H9 (cell line): ENCODE measurements around the gene KIAA0930. TPM values are rescaled to one million over a fixed set of nuclear protein-coding genes. Genes with fewer than 3 reads are reported as not detected.

Source experiments
- DNase-seq: peaks from one replicate; pipeline ENCODE4 v3.0.0-alpha.2; 2017
- H2AFZ ChIP-seq: one replicate; pipeline ENCODE4 v1.6.1; 2013; ENCODE audit warnings: mild to moderate bottlenecking, low read length, control low read depth, moderate library complexity
- H2AK5ac ChIP-seq: 2 replicates; pipeline ENCODE4 v1.6.1; 2013; ENCODE audit warnings: low read length, control low read depth, mixed read lengths; ENCODE audit not compliant: insufficient read length
- H2BK120ac ChIP-seq: one replicate; pipeline ENCODE4 v1.6.1; 2013; ENCODE audit warnings: low read depth, mild to moderate bottlenecking, low read length, control low read depth, inconsistent platforms; ENCODE audit not compliant: poor library complexity, severe bottlenecking
- H2BK12ac ChIP-seq: 2 replicates; pipeline ENCODE4 v1.6.1; 2013; ENCODE audit warnings: low read length, control low read depth, mixed read lengths, low read depth; ENCODE audit not compliant: insufficient read length
- H2BK15ac ChIP-seq: 2 replicates; pipeline ENCODE4 v1.6.1; 2013; ENCODE audit warnings: low read depth, low read length, control low read depth
- H2BK20ac ChIP-seq: one replicate; pipeline ENCODE4 v1.6.1; 2013; ENCODE audit warnings: low read depth, mild to moderate bottlenecking, low read length, control low read depth, inconsistent platforms; ENCODE audit not compliant: poor library complexity, severe bottlenecking
- H2BK5ac ChIP-seq: 2 replicates; pipeline ENCODE4 v1.6.1; 2013; ENCODE audit warnings: low read length, control low read depth, mixed read lengths; ENCODE audit not compliant: insufficient read length
- H3K14ac ChIP-seq: 2 replicates; pipeline ENCODE4 v1.6.1; 2013; ENCODE audit warnings: low read length, control low read depth; ENCODE audit not compliant: insufficient read depth
- H3K18ac ChIP-seq: 2 replicates; pipeline ENCODE4 v1.6.1; 2013; ENCODE audit warnings: low read depth, mild to moderate bottlenecking, mixed read lengths, low read length, control low read depth; ENCODE audit not compliant: insufficient read length
- H3K23ac ChIP-seq: 2 replicates; pipeline ENCODE4 v1.6.1; 2013; ENCODE audit warnings: low read length, control low read depth, mixed read lengths, low read depth; ENCODE audit not compliant: insufficient read length
- H3K23me2 ChIP-seq: 2 replicates; pipeline ENCODE4 v1.6.1; 2013; ENCODE audit warnings: low read depth, mild to moderate bottlenecking, mixed read lengths, low read length, control low read depth; ENCODE audit not compliant: insufficient read length, poor library complexity, severe bottlenecking
- H3K27ac ChIP-seq: 2 replicates; pipeline ENCODE4 v1.5.1; 2013; ENCODE audit warnings: low read length, control low read depth, mixed read lengths, low read depth; ENCODE audit not compliant: insufficient read length
- H3K27me3 ChIP-seq: 2 replicates; pipeline ENCODE4 v1.6.1; 2013; ENCODE audit warnings: low read length, control low read depth, inconsistent platforms; ENCODE audit not compliant: insufficient read depth
- H3K4ac ChIP-seq: 2 replicates; pipeline ENCODE4 v1.6.1; 2013; ENCODE audit warnings: low read depth, mild to moderate bottlenecking, control low read depth, inconsistent platforms, low read length, moderate library complexity
- H3K4me1 ChIP-seq: 2 replicates; pipeline ENCODE4 v1.6.1; 2013; ENCODE audit warnings: low read length, control low read depth, inconsistent platforms; ENCODE audit not compliant: insufficient read depth
- H3K4me2 ChIP-seq: 2 replicates; pipeline ENCODE4 v1.6.1; 2013; ENCODE audit warnings: low read length, control low read depth, mixed read lengths; ENCODE audit not compliant: insufficient read length, insufficient read depth
- H3K56ac ChIP-seq: 2 replicates; pipeline ENCODE4 v1.6.1; 2013; ENCODE audit warnings: low read depth, mild to moderate bottlenecking, mixed read lengths, low read length, control low read depth; ENCODE audit not compliant: insufficient read length
- H3K79me1 ChIP-seq: 2 replicates; pipeline ENCODE4 v1.6.1; 2013; ENCODE audit warnings: low read depth, mild to moderate bottlenecking, moderate library complexity, low read length, control low read depth, inconsistent platforms; ENCODE audit not compliant: insufficient read depth, poor library complexity, severe bottlenecking
- H3K79me2 ChIP-seq: 2 replicates; pipeline ENCODE4 v1.6.1; 2013; ENCODE audit warnings: low read length, control low read depth, inconsistent platforms; ENCODE audit not compliant: insufficient read depth
- H3K9ac ChIP-seq: 2 replicates; pipeline ENCODE4 v1.6.1; 2013; ENCODE audit warnings: low read length, control low read depth, mixed read lengths; ENCODE audit not compliant: insufficient read length; ENCODE audit errors: extremely low read depth
- H3K9me3 ChIP-seq: one replicate; pipeline ENCODE4 v1.6.1; 2013; ENCODE audit warnings: low read depth, low read length, inconsistent platforms; ENCODE audit not compliant: control insufficient read depth
- H3T11ph ChIP-seq: one replicate; pipeline ENCODE4 v1.6.1; 2013; ENCODE audit warnings: mild to moderate bottlenecking, low read length, control low read depth, inconsistent platforms
- H4K20me1 ChIP-seq: one replicate; pipeline ENCODE4 v1.6.1; 2013; ENCODE audit not compliant: control insufficient read depth, insufficient read length, insufficient read depth
- H4K5ac ChIP-seq: 2 replicates; pipeline ENCODE4 v1.6.1; 2013; ENCODE audit warnings: low read depth, mild to moderate bottlenecking, mixed read lengths, low read length, control low read depth; ENCODE audit not compliant: insufficient read length
- H4K8ac ChIP-seq: replicated peaks from 2 replicates; pipeline ENCODE4 v1.6.1; 2013; ENCODE audit warnings: low read length, control low read depth, mixed read lengths, low read depth; ENCODE audit not compliant: insufficient read length
- H4K91ac ChIP-seq: 2 replicates; pipeline ENCODE4 v1.6.1; 2013; ENCODE audit warnings: low read depth, mild to moderate bottlenecking, moderate library complexity, mixed read lengths, low read length, control low read depth; ENCODE audit not compliant: insufficient read length
- H3K27ac Mint-ChIP-seq, 3 experiments: 2 replicates in 2 of 3; 3 replicates in 1 of 3; pipeline ENCODE4 v1.8.0; 2020 to 2021; ENCODE audit warnings: mixed read lengths in 3 of 3, mild to moderate bottlenecking in 1 of 3, moderate library complexity in 1 of 3
- H3K27me3 Mint-ChIP-seq: 2 replicates; pipeline ENCODE4 v1.8.0; 2021; ENCODE audit warnings: low read depth, mild to moderate bottlenecking, moderate library complexity, mixed read lengths
- H3K36me3 Mint-ChIP-seq, 3 experiments: 2 replicates in 2 of 3; 3 replicates in 1 of 3; pipeline ENCODE4 v1.8.0; 2020 to 2021; ENCODE audit warnings: low read depth in 3 of 3, mixed read lengths in 3 of 3; ENCODE audit not compliant: insufficient read depth in 1 of 3
- H3K4me1 Mint-ChIP-seq, 2 experiments: 2 replicates each; pipeline ENCODE4 v1.8.0; 2020; ENCODE audit warnings: mixed read lengths in 2 of 2
- H3K4me3 Mint-ChIP-seq, 2 experiments: 2 replicates in 1 of 2; 3 replicates in 1 of 2; pipeline ENCODE4 v1.8.0; 2020 to 2021; ENCODE audit warnings: mild to moderate bottlenecking in 2 of 2, mixed read lengths in 2 of 2, moderate library complexity in 1 of 2
- H3K9me3 Mint-ChIP-seq, 2 experiments: 2 replicates in 1 of 2; 3 replicates in 1 of 2; pipeline ENCODE4 v1.8.0; 2020; ENCODE audit warnings: mild to moderate bottlenecking in 2 of 2, mixed read lengths in 2 of 2, moderate library complexity in 1 of 2
- WGBS: extraction: QIAGEN DNeasy Blood & Tissue Kit; methylation state at CpG from one replicate; pipeline ENCODE4 v1.1.7; 2013; ENCODE audit warnings: missing lambda C conversion rate, low lambda C conversion rate, mixed read lengths; ENCODE audit not compliant: insufficient read length; ENCODE audit errors: extremely low coverage; 5-methylcytosine and 5-hydroxymethylcytosine counted together
- total RNA-seq: library from RNA; stranded (reverse); gene quantifications from 2 replicates; pipeline ENCODE4 v1.2.1, GENCODE V29; 2021
- TF ChIP-seq, protein P1 (sequence below): fragments of 200-600 bp; sonication (generic); conservative IDR thresholded peaks from 3 replicates; pipeline ENCODE4 v1.8.0; 2021; ENCODE audit warnings: antibody characterized with exemption, mild to moderate bottlenecking

KIAA0930 gene
- total RNA-seq, 1 experiment from 2014 or later: 46.2 TPM

DNA sequence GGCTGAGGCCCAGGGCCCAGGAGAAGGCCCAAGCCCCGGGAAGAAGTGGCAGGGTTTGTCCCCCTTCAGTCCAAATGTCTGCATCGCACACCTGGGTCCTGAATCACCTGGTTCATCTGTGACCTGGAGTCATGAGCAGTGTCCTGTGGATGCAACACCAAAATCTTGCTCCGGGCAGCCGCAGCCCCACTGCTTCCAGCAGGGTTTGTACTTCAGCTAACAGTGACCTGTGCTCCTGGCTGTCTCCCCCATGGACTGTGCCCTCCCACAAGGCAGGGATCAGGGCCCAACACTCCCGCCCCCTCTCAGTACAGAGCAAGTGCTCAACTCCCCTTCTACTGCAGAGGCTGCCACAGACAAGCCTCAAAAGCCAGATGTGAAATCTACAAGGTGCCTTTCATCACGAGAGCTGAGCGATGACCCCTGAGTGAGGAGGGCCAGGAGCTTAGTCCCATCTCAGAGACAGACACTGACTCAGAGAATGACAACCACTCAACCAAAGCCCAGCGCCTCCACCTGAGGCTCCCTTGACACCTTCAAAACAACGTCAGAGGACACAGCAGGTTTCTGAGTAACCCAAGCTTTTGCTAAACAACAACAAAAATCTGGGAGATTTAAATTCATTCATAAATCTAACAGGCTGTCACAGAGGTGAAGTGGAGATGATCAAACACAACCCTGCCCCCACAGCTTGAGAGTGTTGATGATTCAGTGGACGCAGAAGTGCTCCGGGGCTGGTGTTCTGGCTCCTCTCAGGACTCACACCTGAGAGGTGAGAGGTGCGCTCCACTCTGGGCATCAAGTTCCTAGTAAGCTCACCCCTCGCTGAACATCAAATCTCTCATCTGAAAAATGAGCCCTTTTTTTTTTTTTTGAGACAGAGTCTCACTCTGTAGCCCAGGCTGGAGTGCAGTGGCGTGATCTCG lies 3.4 kb downstream of the KIAA0930 start:
- Histone ChIP-seq H3K4me1 (no peaks in the 10 kb centered on the region), H4K8ac (no peak overlapping the region), H2BK120ac (no peak overlapping the region), H3T11ph (no peak overlapping the region), H3K79me2 (no peaks in the 10 kb centered on the region; the same call in 1 of the 2 replicates), H3K14ac (no peak overlapping the region), H2AFZ (no peak overlapping the region), H4K5ac (no peak overlapping the region), H2BK12ac (no peak overlapping the region), H4K20me1 (no peaks in the 10 kb centered on the region), H3K4ac (no peak overlapping the region), H3K9me3 (no peaks in the 10 kb centered on the region), H3K18ac (no peak overlapping the region), H2BK20ac (no peak overlapping the region), H3K79me1 (no peaks in the 10 kb centered on the region), H3K9ac (no peak overlapping the region), H3K4me2 (no peak overlapping the region), H2BK15ac (no peak overlapping the region), H3K23me2 (peaks cover 11% of the 10 kb centered on the region), H2BK5ac (no peak overlapping the region), H3K23ac (no peak overlapping the region), H3K27ac (no peak overlapping the region), H4K91ac (no peak overlapping the region), H2AK5ac (no peak overlapping the region), H3K27me3 (no peaks in the 10 kb centered on the region), H3K56ac (no peak overlapping the region)
- Mint-ChIP-seq H3K4me1 (peaks cover 26 to 37% of the 10 kb centered on the region in 2 experiments), H3K27ac (peak overlapping the region; percentile 11 to 77 (median 61); a peak in 2 of 7 replicates), H3K36me3 (peaks cover 10 to 13% (median 10%) of the 10 kb centered on the region in 3 experiments; a peak in 5 of 7 replicates), H3K27me3 (peaks cover 10% of the 10 kb centered on the region), H3K4me3 (no peak overlapping the region), H3K9me3 (no peaks in the 10 kb centered on the region; a peak in 1 of 5 replicates)
- no peak for DNase-seq
- TF ChIP-seq, protein P1, sequence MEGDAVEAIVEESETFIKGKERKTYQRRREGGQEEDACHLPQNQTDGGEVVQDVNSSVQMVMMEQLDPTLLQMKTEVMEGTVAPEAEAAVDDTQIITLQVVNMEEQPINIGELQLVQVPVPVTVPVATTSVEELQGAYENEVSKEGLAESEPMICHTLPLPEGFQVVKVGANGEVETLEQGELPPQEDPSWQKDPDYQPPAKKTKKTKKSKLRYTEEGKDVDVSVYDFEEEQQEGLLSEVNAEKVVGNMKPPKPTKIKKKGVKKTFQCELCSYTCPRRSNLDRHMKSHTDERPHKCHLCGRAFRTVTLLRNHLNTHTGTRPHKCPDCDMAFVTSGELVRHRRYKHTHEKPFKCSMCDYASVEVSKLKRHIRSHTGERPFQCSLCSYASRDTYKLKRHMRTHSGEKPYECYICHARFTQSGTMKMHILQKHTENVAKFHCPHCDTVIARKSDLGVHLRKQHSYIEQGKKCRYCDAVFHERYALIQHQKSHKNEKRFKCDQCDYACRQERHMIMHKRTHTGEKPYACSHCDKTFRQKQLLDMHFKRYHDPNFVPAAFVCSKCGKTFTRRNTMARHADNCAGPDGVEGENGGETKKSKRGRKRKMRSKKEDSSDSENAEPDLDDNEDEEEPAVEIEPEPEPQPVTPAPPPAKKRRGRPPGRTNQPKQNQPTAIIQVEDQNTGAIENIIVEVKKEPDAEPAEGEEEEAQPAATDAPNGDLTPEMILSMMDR: no peak
- WGBS: no CpG with 5 or more reads among the region's 15 CpGs
